GM12878 (cell line): ENCODE results near the gene FRG2C.
"Not testable (repeated sequence)": the region's sequence is repeated elsewhere in the genome, so short reads cannot be mapped to it uniquely, and the experiment has no call there.

Experiments
- CTCF ChIP-seq, 3 experiments: IDR thresholded peaks in 2 of 3; conservative IDR thresholded peaks in 1 of 3; 2 replicates each; pipeline ENCODE4 v1.5.1; 2011; ENCODE audit warnings: low read depth in 3 of 3, low read length in 3 of 3, mild to moderate bottlenecking in 3 of 3, control low read depth in 2 of 3, moderate library complexity in 2 of 3, inconsistent platforms in 1 of 3, mixed read lengths in 1 of 3; ENCODE audit not compliant: control insufficient read depth in 2 of 3, insufficient read depth in 1 of 3; ENCODE audit errors: extremely low read depth in 1 of 3
- NR2C2 ChIP-seq: IDR thresholded peaks from 2 replicates; pipeline ENCODE4 v1.6.1; 2011; ENCODE audit warnings: borderline replicate concordance, low read depth; ENCODE audit not compliant: control insufficient read depth, insufficient read length
- REST ChIP-seq: IDR thresholded peaks from 2 replicates; pipeline ENCODE4 v1.6.1; 2012; ENCODE audit warnings: mild to moderate bottlenecking, low read depth, low read length
- SIN3A ChIP-seq: IDR thresholded peaks from 2 replicates; pipeline ENCODE4 v1.6.1; 2012; ENCODE audit warnings: low read depth, low read length, improper control_type of control experiment
- TCF12 ChIP-seq: IDR thresholded peaks from 2 replicates; pipeline ENCODE4 v1.6.1; 2011; ENCODE audit warnings: low read depth, mild to moderate bottlenecking, low read length

- not testable (repeated sequence) for TF ChIP-seq SIN3A; CTCF (IDR thresholded peaks at IDR 0.05 in 2 of 3, conservative IDR thresholded peaks at IDR 0.05 in 1 of 3; ENCODE audit: control insufficient read depth in 2 of 3, extremely low read depth in 1 of 3, insufficient read depth in 1 of 3, low read depth in 3 of 3, low read length in 3 of 3); REST; NR2C2; TCF12
These were observed 4.7 kb downstream of the FRG2C start for GRCh38 chr3:75668759-75669347.
